ENCODE data around the gene SUGP1.
A peak's percentile ranks its signal among the peaks of the same experiment; 100 is the strongest.

The SUGP1 gene, protein sequence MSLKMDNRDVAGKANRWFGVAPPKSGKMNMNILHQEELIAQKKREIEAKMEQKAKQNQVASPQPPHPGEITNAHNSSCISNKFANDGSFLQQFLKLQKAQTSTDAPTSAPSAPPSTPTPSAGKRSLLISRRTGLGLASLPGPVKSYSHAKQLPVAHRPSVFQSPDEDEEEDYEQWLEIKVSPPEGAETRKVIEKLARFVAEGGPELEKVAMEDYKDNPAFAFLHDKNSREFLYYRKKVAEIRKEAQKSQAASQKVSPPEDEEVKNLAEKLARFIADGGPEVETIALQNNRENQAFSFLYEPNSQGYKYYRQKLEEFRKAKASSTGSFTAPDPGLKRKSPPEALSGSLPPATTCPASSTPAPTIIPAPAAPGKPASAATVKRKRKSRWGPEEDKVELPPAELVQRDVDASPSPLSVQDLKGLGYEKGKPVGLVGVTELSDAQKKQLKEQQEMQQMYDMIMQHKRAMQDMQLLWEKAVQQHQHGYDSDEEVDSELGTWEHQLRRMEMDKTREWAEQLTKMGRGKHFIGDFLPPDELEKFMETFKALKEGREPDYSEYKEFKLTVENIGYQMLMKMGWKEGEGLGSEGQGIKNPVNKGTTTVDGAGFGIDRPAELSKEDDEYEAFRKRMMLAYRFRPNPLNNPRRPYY

DNA sequence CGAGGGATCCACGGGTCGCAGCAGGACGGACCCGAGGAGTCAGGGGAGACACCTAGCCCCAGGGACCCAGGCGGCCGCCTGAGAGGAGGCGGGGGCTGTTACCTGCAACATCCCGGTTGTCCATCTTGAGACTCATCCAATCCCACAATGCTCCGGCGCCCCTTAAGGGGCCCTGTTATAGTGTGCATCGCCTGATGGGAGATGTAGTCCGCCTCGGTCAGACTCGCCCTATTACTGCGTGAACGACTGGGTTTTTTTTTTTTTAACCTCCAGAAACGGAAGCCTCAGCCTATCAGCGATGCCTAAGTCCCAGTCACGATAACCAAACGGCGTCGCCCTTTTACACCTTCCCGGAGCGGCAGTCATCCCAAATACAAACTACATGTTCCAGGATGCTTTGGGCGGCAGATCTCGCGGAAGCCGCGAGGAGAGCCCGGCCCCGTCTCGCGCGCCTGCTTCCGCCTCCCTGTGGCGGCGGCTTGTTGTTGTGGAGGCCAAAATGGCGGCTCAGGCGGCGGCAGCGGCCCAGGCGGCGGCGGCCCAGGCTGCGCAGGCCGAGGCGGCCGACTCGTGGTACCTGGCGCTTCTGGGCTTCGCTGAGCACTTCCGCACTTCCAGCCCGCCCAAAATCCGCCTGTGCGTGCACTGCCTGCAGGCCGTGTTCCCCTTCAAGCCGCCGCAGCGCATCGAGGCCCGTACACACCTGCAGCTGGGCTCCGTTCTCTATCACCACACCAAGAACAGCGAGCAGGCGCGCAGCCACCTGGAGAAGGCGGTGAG lies at the start of gene SUGP1, which contains the start of gene MAU2:
Gene SUGP1 (minus strand): TSS at position 149 of the 780 bp plus-strand sequence. CDS start 13 bp downstream, at position 136.
Gene MAU2 (plus strand): TSS at position 469 of the 780 bp plus-strand sequence. CDS start 31 bp downstream, at position 500.
- peak within 1 kb of the TSS; percentile 23 for H3K27ac ChIP-seq (ENCODE audit: low read length)
- peak within 1 kb of the TSS; percentile 78 for H3K9ac ChIP-seq (ENCODE audit: low read depth, low read length)
- H3K4me3 ChIP-seq (ENCODE audit: low read length): peak within 1 kb of the TSS; percentile 69
- no peaks in the 10 kb centered on the region for H3K27me3 ChIP-seq (ENCODE audit: insufficient read depth, low read length)
- peaks cover 30% of the 10 kb centered on the region for H3K36me3 ChIP-seq (ENCODE audit: insufficient read depth, low read depth, low read length)
- peaks cover 7% of the 10 kb centered on the region; the same call in 1 of the 2 replicates for H3K4me1 ChIP-seq (ENCODE audit: insufficient read depth, low read length)
- H3K9me3 ChIP-seq (ENCODE audit: insufficient read depth, low read depth, low read length): no peaks in the 10 kb centered on the region

DNA sequence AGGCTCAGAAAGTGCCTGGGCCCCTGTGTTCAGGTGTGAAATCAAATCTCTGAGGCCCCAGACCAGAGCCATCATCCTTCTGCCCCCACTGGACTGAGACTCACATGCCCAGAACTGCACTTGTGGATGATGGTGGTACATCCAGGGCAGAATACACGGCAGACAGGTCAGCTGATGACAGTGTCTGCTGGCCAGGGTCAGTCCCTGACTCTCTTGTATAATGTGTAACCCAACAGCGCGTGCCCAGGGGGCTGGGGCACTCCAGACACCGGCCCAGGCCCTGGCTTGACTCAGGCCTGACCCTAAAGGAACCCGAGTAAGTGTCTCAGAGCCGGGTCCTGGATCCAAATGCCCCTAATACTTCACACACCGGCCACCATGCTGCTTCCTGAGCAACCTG lies 47.8 kb upstream of the SUGP1 start:
- Histone ChIP-seq H3K27ac (ENCODE audit: low read length) (no peak overlapping the region), H3K36me3 (ENCODE audit: insufficient read depth, low read depth, low read length) (no peaks in the 10 kb centered on the region), H3K4me1 (ENCODE audit: insufficient read depth, low read length) (no peaks in the 10 kb centered on the region), H3K27me3 (ENCODE audit: insufficient read depth, low read length) (no peaks in the 10 kb centered on the region), H3K9ac (ENCODE audit: low read depth, low read length) (no peak overlapping the region), H3K4me3 (ENCODE audit: low read length) (no peak overlapping the region), H3K9me3 (ENCODE audit: insufficient read depth, low read depth, low read length) (no peaks in the 10 kb centered on the region)

DNA sequence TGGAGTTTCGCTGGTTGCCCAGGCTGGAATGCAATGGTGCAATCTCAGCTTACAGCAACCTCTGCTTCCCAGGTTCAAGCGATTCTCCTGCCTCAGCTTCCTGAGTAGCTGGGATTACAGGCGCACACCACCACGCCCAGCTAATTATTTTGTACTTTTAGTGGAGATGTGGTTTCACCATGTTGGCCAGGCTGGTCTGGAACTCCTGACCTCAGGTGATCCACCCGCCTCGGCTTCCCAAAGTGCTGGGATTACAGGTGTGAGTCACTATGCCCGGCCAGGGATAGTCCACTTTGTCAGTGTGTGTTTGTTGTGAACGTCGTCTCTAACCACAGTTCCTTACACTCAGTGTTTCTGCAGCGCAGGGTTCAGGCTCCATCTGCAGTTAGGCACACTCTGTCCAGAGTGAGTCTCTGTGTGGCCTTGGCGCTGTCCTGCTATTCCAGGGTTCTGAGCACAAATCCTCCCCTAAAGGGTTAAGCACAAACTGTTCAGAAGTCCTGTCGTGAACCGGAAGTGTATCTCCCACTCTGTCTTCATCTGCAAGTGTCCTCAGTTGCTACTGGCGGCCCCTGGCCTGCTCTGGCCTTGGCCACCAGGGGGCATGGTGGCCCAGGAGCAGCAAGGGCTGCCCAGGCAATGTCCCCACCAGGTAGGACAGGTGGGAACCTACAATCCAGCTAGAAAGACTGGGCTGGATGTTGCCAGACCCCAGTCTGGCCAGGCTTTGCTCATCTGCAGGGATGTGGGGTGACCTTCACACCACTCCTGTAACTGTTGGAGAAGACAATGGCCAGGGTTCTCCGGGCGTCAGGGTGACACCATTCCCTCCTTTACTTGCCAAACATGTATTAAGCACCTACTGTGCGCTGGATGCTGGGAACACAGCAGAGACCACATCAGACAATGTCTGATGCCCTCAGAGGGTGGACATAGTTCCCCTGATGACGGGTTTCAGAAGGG lies 46.4 kb upstream of the SUGP1 start:
- Histone ChIP-seq H3K4me1 (ENCODE audit: insufficient read depth, low read length) (no peaks in the 10 kb centered on the region), H3K4me3 (ENCODE audit: low read length) (no peak overlapping the region), H3K9ac (ENCODE audit: low read depth, low read length) (no peak overlapping the region), H3K9me3 (ENCODE audit: insufficient read depth, low read depth, low read length) (no peaks in the 10 kb centered on the region), H3K27me3 (ENCODE audit: insufficient read depth, low read length) (no peaks in the 10 kb centered on the region), H3K27ac (ENCODE audit: low read length) (no peak overlapping the region), H3K36me3 (ENCODE audit: insufficient read depth, low read depth, low read length) (no peaks in the 10 kb centered on the region)

DNA sequence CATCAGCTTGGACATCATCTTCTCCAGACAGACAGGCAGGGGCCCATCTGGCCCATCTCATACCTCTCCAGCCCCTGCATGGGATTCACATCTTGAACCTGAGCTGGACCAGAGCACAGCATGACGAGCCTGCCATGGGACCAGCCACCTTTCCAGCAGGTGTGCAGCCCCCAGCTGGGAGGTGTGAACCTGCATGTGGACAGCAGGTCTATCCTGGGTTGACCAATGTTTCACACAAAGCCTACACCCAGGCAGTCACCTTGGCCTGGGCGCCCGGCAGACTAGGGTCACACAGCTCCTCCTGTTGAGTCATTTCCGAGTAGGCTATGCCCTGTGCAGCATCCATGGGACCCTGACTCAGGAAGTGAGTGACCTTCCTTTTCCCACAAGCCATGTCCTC lies 41.8 kb upstream of the SUGP1 start:
- no peaks in the 10 kb centered on the region for H3K4me1 ChIP-seq (ENCODE audit: insufficient read depth, low read length)
- H3K36me3 ChIP-seq (ENCODE audit: insufficient read depth, low read depth, low read length): no peaks in the 10 kb centered on the region
- H3K4me3 ChIP-seq (ENCODE audit: low read length): no peak overlapping the region
- no peaks in the 10 kb centered on the region for H3K27me3 ChIP-seq (ENCODE audit: insufficient read depth, low read length)
- no peak overlapping the region for H3K9ac ChIP-seq (ENCODE audit: low read depth, low read length)
- H3K9me3 ChIP-seq (ENCODE audit: insufficient read depth, low read depth, low read length): no peaks in the 10 kb centered on the region
- no peak overlapping the region for H3K27ac ChIP-seq (ENCODE audit: low read length)

DNA sequence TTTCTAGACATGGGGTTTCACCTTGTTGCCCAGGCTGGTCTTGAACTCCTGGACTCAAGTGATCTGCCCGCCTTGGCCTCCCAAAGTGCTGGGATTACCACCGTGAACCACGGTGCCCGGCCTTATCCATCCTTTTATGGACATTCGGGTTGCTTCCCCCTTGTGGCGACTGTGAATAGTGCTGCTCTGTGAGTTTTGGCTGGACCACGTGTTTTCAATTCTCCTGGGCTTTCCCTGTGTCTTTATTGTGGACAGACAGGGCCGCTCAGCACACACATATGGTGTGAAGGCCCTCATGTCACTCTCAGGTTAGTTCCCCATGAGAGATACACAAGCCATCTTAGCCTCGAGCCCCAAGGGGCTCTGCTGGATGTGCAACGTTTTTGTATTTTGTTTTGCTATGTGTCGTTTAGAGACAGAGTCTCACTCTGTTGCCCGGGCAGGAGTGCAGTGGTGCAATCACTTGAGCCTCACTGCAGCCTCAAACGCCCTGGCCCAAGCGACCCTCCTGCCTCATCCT lies 40.8 kb upstream of the SUGP1 start:
- Histone ChIP-seq H3K9ac (ENCODE audit: low read depth, low read length) (peak overlapping the region; percentile 59; the same call in 1 of the 2 replicates), H3K4me1 (ENCODE audit: insufficient read depth, low read length) (no peaks in the 10 kb centered on the region), H3K9me3 (ENCODE audit: insufficient read depth, low read depth, low read length) (no peaks in the 10 kb centered on the region), H3K36me3 (ENCODE audit: insufficient read depth, low read depth, low read length) (peaks cover 6% of the 10 kb centered on the region), H3K27me3 (ENCODE audit: insufficient read depth, low read length) (no peaks in the 10 kb centered on the region), H3K4me3 (ENCODE audit: low read length) (no peak overlapping the region), H3K27ac (ENCODE audit: low read length) (no peak overlapping the region)

DNA sequence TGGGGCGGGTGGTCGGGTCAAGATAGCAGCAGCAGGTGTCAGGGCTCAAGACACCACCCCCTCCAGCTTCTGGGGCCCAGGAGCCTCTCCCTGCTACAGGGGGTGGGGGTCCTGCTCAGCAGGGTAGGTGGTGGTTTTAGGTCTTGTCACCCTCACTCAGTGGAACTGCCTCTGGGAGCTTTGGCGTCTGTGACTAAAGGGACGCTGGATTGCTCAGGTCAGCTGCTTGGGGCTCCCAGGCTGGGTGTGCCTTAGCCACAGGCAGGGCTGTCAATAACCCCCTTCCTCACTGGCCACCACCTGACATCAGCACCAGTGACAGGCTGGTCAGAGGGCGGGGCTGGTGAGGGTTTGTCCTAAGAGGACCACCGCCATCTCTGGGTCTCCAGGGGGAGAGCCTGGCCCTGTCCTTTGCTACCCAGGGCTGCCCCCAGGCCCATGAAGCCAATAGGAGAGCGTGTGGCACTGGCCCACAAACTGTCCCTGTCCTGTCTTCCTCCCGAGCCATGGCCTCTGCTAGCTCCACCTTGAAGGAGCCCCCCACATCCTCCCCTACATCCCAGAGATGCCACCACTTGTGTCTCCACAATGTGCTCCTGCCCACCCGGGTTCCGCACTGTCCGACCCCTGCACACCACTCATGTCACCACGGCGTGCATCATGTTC lies 36.7 kb upstream of the SUGP1 start:
- no peaks in the 10 kb centered on the region for H3K27me3 ChIP-seq (ENCODE audit: insufficient read depth, low read length)
- H3K27ac ChIP-seq (ENCODE audit: low read length): no peak overlapping the region
- H3K9ac ChIP-seq (ENCODE audit: low read depth, low read length): no peak overlapping the region; the same call in 1 of the 2 replicates
- no peaks in the 10 kb centered on the region for H3K9me3 ChIP-seq (ENCODE audit: insufficient read depth, low read depth, low read length)
- no peaks in the 10 kb centered on the region for H3K4me1 ChIP-seq (ENCODE audit: insufficient read depth, low read length)
- H3K4me3 ChIP-seq (ENCODE audit: low read length): no peak overlapping the region
- peaks cover 47% of the 10 kb centered on the region for H3K36me3 ChIP-seq (ENCODE audit: insufficient read depth, low read depth, low read length)

DNA sequence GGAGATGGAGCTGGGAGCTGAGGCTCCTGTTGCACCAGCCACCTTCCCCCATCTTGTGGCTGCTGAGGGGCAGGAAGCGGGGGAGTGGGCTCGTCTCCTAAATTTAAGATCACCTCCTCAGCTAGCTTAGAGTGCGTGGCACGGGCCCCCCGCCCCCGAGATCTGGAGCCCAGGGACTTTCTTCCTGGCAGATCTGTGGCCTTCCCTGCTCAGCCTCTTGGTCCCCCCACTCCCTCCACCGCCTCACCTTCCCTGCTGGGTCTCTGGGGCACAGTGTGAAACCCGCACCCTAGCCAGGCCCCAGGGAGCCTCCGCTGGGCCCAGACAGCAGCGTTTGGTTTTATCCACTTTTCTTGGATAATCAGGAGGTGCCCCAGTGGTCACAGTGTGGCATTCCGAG lies 36.2 kb upstream of the SUGP1 start:
- Histone ChIP-seq H3K27ac (ENCODE audit: low read length) (no peak overlapping the region), H3K36me3 (ENCODE audit: insufficient read depth, low read depth, low read length) (peaks cover 49% of the 10 kb centered on the region)

DNA sequence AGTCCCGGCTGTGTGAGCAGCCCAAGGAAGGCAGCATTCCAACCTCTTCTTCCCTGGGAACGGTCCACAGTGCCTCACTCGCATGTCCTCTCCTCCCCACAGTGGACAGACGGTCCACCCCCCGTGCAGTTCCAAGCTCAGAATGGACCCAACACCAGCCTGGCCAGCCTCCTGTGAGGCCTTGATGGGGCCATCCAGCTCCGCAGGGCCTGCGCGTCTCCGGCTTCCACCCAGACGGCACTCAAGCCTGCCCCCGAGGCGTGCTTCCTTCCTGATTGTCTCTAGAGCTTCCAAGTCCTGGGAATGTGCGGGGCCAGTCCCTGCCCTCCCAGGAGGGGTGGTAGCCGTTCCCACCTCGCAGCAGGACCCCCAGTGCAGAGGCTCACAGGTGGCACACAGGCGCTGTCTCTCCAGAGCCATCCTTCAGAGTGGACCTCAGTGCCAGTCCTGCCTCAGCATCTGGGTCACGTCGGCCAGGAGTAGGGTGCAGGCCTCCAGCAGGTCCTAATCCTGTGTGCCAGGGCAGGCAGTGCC lies 35.4 kb upstream of the SUGP1 start:
- H3K4me3 ChIP-seq (ENCODE audit: low read length): no peak overlapping the region
- peaks cover 49% of the 10 kb centered on the region for H3K36me3 ChIP-seq (ENCODE audit: insufficient read depth, low read depth, low read length)

More for the DNA sequence above, 36.2 kb upstream of the SUGP1 start:
- Histone ChIP-seq H3K9ac (ENCODE audit: low read depth, low read length) (no peak overlapping the region), H3K9me3 (ENCODE audit: insufficient read depth, low read depth, low read length) (no peaks in the 10 kb centered on the region), H3K27me3 (ENCODE audit: insufficient read depth, low read length) (no peaks in the 10 kb centered on the region), H3K4me1 (ENCODE audit: insufficient read depth, low read length) (no peaks in the 10 kb centered on the region), H3K4me3 (ENCODE audit: low read length) (no peak overlapping the region)

DNA sequence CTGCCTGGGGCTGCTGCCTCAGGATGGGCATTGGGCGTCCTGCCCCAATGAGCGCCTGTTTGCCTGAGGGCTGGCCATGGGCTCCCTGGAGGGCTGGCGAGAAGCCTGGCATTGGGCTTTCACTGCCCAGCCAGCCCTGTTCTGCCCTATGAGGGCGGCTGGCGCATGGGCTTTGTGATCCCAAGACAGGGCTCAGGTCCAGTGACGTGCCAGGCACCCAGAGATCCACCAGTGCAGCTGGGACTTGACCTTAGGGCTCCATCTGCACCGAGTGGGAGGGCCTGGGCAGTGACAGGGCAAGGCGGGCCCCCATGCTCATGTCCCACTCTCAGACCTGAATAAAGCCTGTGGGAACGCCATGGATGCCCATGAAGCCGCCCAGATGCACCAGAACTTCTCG lies 34.6 kb upstream of the SUGP1 start:
- H3K4me1 ChIP-seq (ENCODE audit: insufficient read depth, low read length): no peaks in the 10 kb centered on the region
- H3K36me3 ChIP-seq (ENCODE audit: insufficient read depth, low read depth, low read length): peaks cover 49% of the 10 kb centered on the region
- H3K4me3 ChIP-seq (ENCODE audit: low read length): no peak overlapping the region
- no peaks in the 10 kb centered on the region for H3K27me3 ChIP-seq (ENCODE audit: insufficient read depth, low read length)
- H3K9ac ChIP-seq (ENCODE audit: low read depth, low read length): no peak overlapping the region
- no peak overlapping the region for H3K27ac ChIP-seq (ENCODE audit: low read length)
- no peaks in the 10 kb centered on the region for H3K9me3 ChIP-seq (ENCODE audit: insufficient read depth, low read depth, low read length)

More for the DNA sequence above, 35.4 kb upstream of the SUGP1 start:
- H3K9me3 ChIP-seq (ENCODE audit: insufficient read depth, low read depth, low read length): no peaks in the 10 kb centered on the region
- no peaks in the 10 kb centered on the region for H3K4me1 ChIP-seq (ENCODE audit: insufficient read depth, low read length)
- H3K27me3 ChIP-seq (ENCODE audit: insufficient read depth, low read length): no peaks in the 10 kb centered on the region
- no peak overlapping the region for H3K27ac ChIP-seq (ENCODE audit: low read length)
- no peak overlapping the region for H3K9ac ChIP-seq (ENCODE audit: low read depth, low read length)

DNA sequence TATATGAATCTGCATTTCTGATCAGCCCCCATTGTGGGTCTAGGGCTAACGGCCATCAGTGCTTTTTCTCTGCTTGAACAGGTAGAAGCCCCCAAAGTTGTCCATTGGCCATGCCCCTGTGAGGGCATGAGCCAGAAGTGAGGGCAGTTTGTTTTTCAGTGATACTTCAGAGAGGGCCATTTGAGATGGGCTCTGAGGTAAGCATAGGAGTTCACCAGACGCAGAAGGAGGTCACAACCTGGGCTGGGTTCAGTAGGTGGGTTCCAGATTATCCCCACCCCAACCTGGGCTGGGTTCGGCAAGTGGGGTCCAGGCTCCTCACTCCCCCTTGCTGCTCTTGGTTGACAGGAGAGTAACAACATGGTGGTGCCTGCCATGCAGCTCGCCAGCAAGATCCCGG lies 33.7 kb upstream of the SUGP1 start:
- peaks cover 56% of the 10 kb centered on the region for H3K36me3 ChIP-seq (ENCODE audit: insufficient read depth, low read depth, low read length)
- no peaks in the 10 kb centered on the region for H3K27me3 ChIP-seq (ENCODE audit: insufficient read depth, low read length)
- no peak overlapping the region for H3K4me3 ChIP-seq (ENCODE audit: low read length)
- H3K9me3 ChIP-seq (ENCODE audit: insufficient read depth, low read depth, low read length): no peaks in the 10 kb centered on the region
- no peak overlapping the region for H3K27ac ChIP-seq (ENCODE audit: low read length)
- H3K4me1 ChIP-seq (ENCODE audit: insufficient read depth, low read length): no peaks in the 10 kb centered on the region
- H3K9ac ChIP-seq (ENCODE audit: low read depth, low read length): no peak overlapping the region

Data from iPS-20b (cell line).